Keratinocyte (primary cell): Measurements from ENCODE around the gene SLC4A5.

Source experiments
- CTCF ChIP-seq, 3 experiments: IDR thresholded peaks in 1 of 3; conservative IDR thresholded peaks in 1 of 3; optimal IDR thresholded peaks in 1 of 3; 2 replicates in 2 of 3; 3 replicates in 1 of 3; pipeline versions ENCODE3 to v1.5.1; 2011; ENCODE audit warnings: low read length in 3 of 3, mild to moderate bottlenecking in 3 of 3, moderate library complexity in 2 of 3, control low read depth in 1 of 3, inconsistent platforms in 1 of 3; ENCODE audit not compliant: insufficient read depth in 2 of 3; ENCODE audit errors: extremely low read depth in 1 of 3
- EZH2 ChIP-seq: IDR thresholded peaks from one replicate; pipeline ENCODE4 v1.6.1; 2012; ENCODE audit warnings: inconsistent platforms, mild to moderate bottlenecking, low read length, moderate library complexity

GRCh38 chr2:74290066-74290465 lies 53.1 kb downstream of the SLC4A5 start:
- TF ChIP-seq CTCF (optimal IDR thresholded peaks at IDR 0.05 in 1 of 3, IDR thresholded peaks at IDR 0.05 in 1 of 3, conservative IDR thresholded peaks at IDR 0.05 in 1 of 3; ENCODE audit: extremely low read depth in 1 of 3, insufficient read depth in 2 of 3, low read length in 3 of 3): no peak
- TF ChIP-seq EZH2: no peak
